Keratinocyte (primary cell): ENCODE data around the gene TCP1.

Experiments used
- EZH2 ChIP-seq: IDR thresholded peaks from one replicate; pipeline ENCODE4 v1.6.1; 2012; ENCODE audit warnings: inconsistent platforms, mild to moderate bottlenecking, low read length, moderate library complexity
- TF ChIP-seq, protein P1 (sequence below), 3 experiments: IDR thresholded peaks in 1 of 3; conservative IDR thresholded peaks in 1 of 3; optimal IDR thresholded peaks in 1 of 3; 2 replicates in 2 of 3; 3 replicates in 1 of 3; pipeline versions ENCODE3 to v1.5.1; 2011; ENCODE audit warnings: low read length in 3 of 3, mild to moderate bottlenecking in 3 of 3, moderate library complexity in 2 of 3, control low read depth in 1 of 3, inconsistent platforms in 1 of 3; ENCODE audit not compliant: insufficient read depth in 2 of 3; ENCODE audit errors: extremely low read depth in 1 of 3

DNA sequence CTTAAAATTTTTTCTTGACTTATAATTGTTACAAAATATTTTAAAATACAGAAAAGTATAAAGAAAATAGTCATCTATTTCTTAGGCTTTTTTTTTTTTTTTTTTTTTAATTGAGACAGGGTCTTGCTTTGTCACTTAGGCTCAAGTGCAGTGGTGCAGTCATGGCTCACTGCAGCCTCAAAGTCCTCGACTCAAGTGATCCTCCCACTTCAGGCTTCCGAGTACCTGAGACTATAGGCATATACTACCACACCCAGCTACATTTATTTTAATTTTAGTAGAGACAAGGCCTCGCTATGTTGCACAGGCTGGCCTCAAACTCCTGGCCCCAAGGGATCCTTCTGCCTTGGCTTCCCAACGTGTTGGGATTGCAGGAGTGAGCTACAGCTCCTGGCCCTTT, 32.9 kb downstream of the TCP1 start:
- TF ChIP-seq, protein P1, sequence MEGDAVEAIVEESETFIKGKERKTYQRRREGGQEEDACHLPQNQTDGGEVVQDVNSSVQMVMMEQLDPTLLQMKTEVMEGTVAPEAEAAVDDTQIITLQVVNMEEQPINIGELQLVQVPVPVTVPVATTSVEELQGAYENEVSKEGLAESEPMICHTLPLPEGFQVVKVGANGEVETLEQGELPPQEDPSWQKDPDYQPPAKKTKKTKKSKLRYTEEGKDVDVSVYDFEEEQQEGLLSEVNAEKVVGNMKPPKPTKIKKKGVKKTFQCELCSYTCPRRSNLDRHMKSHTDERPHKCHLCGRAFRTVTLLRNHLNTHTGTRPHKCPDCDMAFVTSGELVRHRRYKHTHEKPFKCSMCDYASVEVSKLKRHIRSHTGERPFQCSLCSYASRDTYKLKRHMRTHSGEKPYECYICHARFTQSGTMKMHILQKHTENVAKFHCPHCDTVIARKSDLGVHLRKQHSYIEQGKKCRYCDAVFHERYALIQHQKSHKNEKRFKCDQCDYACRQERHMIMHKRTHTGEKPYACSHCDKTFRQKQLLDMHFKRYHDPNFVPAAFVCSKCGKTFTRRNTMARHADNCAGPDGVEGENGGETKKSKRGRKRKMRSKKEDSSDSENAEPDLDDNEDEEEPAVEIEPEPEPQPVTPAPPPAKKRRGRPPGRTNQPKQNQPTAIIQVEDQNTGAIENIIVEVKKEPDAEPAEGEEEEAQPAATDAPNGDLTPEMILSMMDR (optimal IDR thresholded peaks at IDR 0.05 in 1 of 3, IDR thresholded peaks at IDR 0.05 in 1 of 3, conservative IDR thresholded peaks at IDR 0.05 in 1 of 3; ENCODE audit: extremely low read depth in 1 of 3, insufficient read depth in 2 of 3, low read length in 3 of 3): no peak
- no peak for TF ChIP-seq EZH2
